GM23248 (cell line): ENCODE data around the gene ABHD1.

Source experiments
- EZH2 ChIP-seq: fragments of 200-600 bp; sonication (generic); IDR thresholded peaks from 2 replicates; pipeline ENCODE4 v1.6.1; 2018; ENCODE audit warnings: antibody characterized with exemption, mild to moderate bottlenecking; ENCODE audit not compliant: insufficient read depth, poor library complexity, severe bottlenecking
- EZH2phosphoT487 ChIP-seq: fragments of 200-600 bp; sonication (generic); IDR thresholded peaks from 2 replicates; pipeline ENCODE4 v1.6.1; 2018; ENCODE audit warnings: antibody characterized with exemption, moderate library complexity, mild to moderate bottlenecking, low read depth; ENCODE audit not compliant: insufficient read depth

DNA sequence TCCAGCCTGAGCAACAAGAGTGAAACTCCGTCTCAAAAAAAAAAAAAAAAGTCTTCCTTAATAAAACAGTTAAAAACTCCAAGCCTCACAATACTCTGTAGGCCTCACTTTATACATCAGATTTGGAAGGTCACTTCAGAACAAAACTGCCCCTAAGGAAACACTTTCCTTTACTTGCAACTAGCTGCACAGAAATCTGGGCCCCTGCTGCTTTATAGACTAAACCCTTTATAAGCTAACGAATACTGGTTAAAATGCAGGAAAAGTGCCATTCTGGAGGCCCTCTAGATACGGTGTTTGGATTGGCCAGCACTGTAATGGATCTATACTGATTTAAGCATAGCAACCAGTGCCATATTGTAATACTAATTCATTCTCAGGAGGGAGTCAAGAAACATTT, 1.5 kb downstream of the ABHD1 start:
- TF ChIP-seq EZH2 = no peak
- no peak for TF ChIP-seq EZH2phosphoT487
